ENCODE results near the gene MACROD2. TPM values are rescaled to one million over a fixed set of nuclear protein-coding genes. Genes with fewer than 3 reads are reported as not detected.

The MACROD2 gene
- total RNA-seq, 4 donors from 2014 or later, result 4.0 to 14.1 (median 10.4) TPM

DNA sequence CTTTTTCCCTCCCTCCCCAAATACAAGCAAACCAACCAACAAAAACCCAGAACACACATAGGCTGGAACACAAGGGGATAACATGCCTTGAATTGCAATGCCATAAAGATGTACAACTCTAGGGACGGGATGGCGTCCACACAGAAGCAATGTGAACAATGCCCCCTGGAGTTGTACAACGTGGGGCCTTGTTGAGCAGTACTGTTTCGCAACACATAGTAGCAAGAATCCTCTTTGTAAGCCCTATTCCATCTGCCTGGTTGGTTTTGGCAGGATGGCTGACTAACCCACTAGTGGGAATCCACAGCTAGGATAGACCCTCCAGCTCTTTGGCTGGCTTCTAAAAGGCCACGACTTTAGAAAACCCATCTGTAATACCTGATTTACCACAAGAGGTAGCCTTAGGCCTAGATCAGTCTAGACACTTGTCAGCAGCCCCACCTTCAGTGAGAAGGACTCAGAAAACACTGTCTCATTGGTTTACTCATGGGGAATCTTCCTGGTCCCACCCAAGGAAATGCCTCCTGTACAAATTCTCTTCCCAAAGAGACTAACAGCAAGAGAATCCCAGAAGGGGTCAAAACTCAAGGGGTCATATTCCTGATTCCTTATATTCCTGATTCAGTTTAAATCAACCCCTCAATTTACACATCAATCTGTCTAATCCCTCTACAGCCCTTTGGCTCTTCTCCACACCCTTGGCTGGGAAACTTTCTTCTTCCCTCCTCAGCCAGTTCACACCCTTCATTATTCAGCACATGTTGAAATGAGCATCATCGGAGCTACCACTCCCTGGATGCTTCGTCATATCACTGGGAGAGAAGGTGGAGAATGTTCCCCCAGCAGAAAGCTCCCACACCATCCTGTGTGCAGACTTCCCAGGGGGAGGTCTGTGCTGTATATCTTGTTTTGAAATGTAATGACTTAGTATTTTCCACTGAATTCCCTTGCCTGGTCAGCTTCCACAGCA is 964.5 kb downstream of the MACROD2 start:
- TF ChIP-seq POLR2A (IDR thresholded peaks at IDR 0.05) (no peak), CTCF (IDR thresholded peaks at IDR 0.05) (no peak), EP300 (IDR thresholded peaks at IDR 0.05) (no peak)
- H3K4me1 ChIP-seq, result no peaks in the 10 kb centered on the region
- H3K9me3 ChIP-seq, result no peaks in the 10 kb centered on the region
- no peaks in the 10 kb centered on the region for H3K36me3 ChIP-seq
- no peak for DNase-seq (ENCODE audit: low spot score in 2 of 2)
- no peak overlapping the region for H3K27ac ChIP-seq
- no peak overlapping the region for H3K4me3 ChIP-seq
- WGBS, 2 donors, result 83 to 86% methylated on average over 7 of the region's 7 CpGs
- no peaks in the 10 kb centered on the region for H3K27me3 ChIP-seq

- Histone ChIP-seq H3K27me3 (no peaks in the 10 kb centered on the region), H3K9me3 (no peaks in the 10 kb centered on the region), H3K36me3 (no peaks in the 10 kb centered on the region), H3K27ac (no peak overlapping the region), H3K4me1 (no peaks in the 10 kb centered on the region), H3K4me3 (no peak overlapping the region)
- no peak for TF ChIP-seq CTCF (IDR thresholded peaks at IDR 0.05)
- TF ChIP-seq POLR2A (IDR thresholded peaks at IDR 0.05), result no peak
- no peak for TF ChIP-seq EP300 (IDR thresholded peaks at IDR 0.05)
- no peak for DNase-seq (ENCODE audit: low spot score in 2 of 2)
- 94 to 98% methylated on average over 3 of the region's 3 CpGs for WGBS, 2 donors
These were observed 965.5 kb downstream of the MACROD2 start for GRCh38 chr20:14960831-14961230.

DNA sequence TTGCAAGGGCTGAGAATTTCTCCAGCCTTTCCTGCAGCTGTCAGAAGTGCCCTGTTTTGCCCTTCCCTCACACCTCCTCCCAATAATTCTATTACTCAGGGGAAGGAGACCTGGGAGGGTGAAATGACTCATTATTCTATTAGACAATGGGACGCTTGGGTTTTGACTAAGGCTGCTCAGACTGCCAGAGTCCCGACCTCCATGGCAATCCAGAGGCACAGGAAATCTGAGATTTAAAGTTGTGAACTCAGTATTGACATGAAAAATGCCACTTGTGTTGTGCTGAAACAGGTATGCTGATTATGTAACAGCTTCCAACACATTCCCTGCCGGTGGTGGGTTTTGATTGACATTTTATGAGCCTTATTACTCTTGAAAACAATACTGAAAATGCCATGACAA is 967.9 kb downstream of the MACROD2 start:
- H3K36me3 ChIP-seq, result no peaks in the 10 kb centered on the region
- H3K4me3 ChIP-seq, result no peak overlapping the region
- WGBS, 2 donors, result 8 to 19% methylated on average over 3 of the region's 3 CpGs
- no peaks in the 10 kb centered on the region for H3K27me3 ChIP-seq
- no peaks in the 10 kb centered on the region for H3K4me1 ChIP-seq
- no peaks in the 10 kb centered on the region for H3K9me3 ChIP-seq
- no peak overlapping the region for H3K27ac ChIP-seq
- DNase-seq (ENCODE audit: low spot score in 2 of 2), result no peak
- TF ChIP-seq CTCF (IDR thresholded peaks at IDR 0.05) (no peak), POLR2A (IDR thresholded peaks at IDR 0.05) (no peak), EP300 (IDR thresholded peaks at IDR 0.05) (no peak)

GRCh38 chr20:14966203-14966602 is 970.9 kb downstream of the MACROD2 start:
- Histone ChIP-seq H3K9me3 (no peaks in the 10 kb centered on the region), H3K27me3 (no peaks in the 10 kb centered on the region), H3K27ac (no peak overlapping the region), H3K4me1 (no peaks in the 10 kb centered on the region), H3K4me3 (no peak overlapping the region), H3K36me3 (no peaks in the 10 kb centered on the region)
- WGBS, 2 donors, result 96 to 98% methylated on average over 3 of the region's 3 CpGs
- TF ChIP-seq POLR2A (IDR thresholded peaks at IDR 0.05) (no peak), CTCF (IDR thresholded peaks at IDR 0.05) (no peak)
- no peak for DNase-seq (ENCODE audit: low spot score in 2 of 2)

GRCh38 chr20:14966808-14967207 is 971.5 kb downstream of the MACROD2 start:
- H3K4me1 ChIP-seq, result no peaks in the 10 kb centered on the region
- H3K27ac ChIP-seq, result no peak overlapping the region
- no peak overlapping the region for H3K4me3 ChIP-seq
- TF ChIP-seq POLR2A (IDR thresholded peaks at IDR 0.05) (no peak), EP300 (IDR thresholded peaks at IDR 0.05) (no peak), CTCF (IDR thresholded peaks at IDR 0.05) (no peak)
- H3K27me3 ChIP-seq, result no peaks in the 10 kb centered on the region
- no peaks in the 10 kb centered on the region for H3K9me3 ChIP-seq
- H3K36me3 ChIP-seq, result no peaks in the 10 kb centered on the region
- no peak for DNase-seq (ENCODE audit: low spot score in 2 of 2)

Data from tibial nerve (tissue), 4 donors.